ENCODE data around the gene PGAP6.
A peak's percentile ranks its signal among the peaks of the same experiment; 100 is the strongest.
"Not testable (repeated sequence)": the region's sequence is repeated elsewhere in the genome, so short reads cannot be mapped to it uniquely, and the experiment has no call there.

The PGAP6 gene

DNA sequence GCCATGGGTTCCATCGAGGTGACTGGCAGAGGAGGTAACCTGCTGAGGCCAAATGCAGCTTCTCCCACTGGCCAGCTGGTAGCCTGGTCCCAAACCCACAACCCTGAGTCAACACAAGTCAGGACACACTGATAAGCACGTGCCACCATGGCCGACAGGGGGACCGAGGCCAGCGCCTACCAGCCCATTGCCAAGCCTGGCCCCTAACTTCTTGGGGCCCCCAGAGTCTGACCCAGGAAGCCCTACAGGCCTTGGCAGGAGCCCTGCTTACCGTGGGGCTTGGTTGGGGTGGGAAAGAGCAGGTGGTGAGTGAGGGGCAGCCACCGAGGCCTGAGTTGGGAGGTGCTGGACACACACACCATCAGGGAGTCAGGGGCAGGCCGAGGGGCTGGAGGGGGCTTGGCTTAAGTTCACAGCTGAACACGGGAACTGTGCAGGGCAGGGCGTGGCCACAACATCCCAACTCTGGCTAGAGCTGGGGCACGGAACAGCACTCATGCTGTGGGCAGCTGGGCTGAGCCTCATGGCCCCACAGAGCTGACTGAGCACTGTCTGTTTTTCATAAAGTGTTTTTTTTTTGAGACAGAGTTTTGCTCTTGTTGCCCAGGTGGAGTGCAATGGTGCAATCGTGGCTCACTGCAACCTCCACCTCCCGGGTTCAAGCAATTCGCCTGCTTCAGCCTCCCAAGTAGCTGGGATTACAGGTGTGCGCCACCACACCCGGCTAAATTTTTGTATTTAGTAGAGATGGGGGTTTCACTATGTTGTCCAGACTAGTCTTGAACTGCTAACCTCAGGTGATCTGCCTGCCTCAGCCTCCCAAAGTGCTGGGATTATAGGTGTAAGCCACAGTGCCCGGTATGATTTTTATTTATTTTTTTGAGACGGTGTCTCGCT, 16.9 kb downstream of the PGAP6 start:
- DNase-seq: no peak

DNA sequence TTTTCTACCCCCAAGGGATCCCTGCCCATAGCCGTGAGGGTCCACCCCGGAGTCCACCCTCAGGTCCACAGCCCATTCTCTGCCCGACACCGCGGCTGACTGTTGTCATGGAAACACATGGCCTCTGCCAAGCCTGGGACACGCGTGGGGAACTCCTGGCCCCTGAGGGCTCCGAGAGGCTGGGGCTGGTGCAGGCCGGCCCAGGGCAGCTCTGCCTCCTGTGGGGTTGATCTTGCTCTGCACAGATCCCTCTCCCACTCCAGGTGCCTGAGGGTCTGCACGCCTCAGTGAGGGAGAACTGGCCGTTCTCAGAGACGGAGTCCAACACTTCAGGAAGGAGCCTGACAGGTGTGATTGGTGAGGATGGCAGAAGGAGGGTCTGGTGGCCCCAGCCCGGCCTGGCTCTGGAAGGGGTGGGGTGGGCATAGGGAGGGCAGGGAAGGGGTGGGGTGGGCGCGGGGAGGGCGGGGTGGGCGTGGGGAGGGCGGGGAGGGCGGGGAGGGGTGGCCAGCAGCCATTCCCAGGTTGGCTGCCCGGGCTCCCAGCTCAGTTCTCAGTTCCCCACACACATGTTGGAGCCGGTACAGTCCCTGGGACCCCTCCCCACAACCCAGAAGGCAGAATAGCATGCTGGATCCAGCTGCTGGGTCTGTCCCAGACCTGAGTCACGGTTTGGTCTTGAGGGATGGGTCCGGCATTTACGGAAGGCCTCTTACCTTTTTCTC, 17.9 kb downstream of the PGAP6 start:
- no peak for DNase-seq

- no peak for DNase-seq
These were observed 18.5 kb downstream of the PGAP6 start for GRCh38 chr16:363110-363765.

DNA sequence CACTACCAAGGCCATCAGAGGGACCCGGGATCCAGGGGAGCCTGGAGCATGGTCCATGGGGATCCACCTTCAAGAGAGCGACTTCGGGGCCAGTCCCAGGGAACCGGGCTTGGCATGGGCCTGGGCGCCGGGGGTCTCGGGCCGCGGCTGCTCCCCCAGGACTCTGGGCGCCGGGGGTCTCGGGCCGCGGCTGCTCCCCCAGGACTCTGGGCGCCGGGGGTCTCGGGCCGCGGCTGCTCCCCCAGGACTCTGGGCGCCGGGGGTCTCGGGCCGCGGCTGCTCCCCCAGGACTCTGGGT, 19.1 kb downstream of the PGAP6 start:
- DNase-seq: not testable (repeated sequence)

- peak; percentile 82 for DNase-seq
These were observed 19.7 kb downstream of the PGAP6 start for GRCh38 chr16:361872-362701.

DNA sequence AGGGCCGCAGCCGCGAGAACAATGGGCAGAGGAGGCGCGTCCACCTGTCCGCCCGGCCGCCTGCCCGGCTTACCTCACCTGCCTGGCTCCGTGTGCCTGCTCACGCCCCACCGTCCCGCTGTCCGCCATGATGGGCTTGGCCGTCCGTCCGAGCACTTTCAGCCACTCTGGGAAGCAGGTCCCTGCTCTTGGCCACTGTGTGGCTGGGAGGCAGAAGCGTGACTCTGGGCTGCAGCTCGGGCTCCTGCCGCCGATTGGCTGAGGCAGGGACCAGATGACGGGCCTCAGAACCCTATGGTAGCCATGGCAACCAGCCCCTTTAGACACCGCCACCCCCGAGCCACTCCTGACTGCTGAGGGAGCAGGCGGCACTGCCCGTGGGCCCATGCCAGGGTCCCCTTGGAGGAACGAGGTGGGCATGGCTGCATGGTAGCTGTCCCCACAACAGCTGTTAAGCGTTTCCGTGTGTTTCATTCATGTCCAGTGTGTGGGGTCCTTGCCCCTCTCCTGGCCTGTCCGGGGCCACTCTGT, 20.4 kb downstream of the PGAP6 start:
- DNase-seq: no peak

GRCh38 chr16:360698-361336, 21.0 kb downstream of the PGAP6 start:
- no peak for DNase-seq

- no peak for DNase-seq
These were observed 21.7 kb downstream of the PGAP6 start for GRCh38 chr16:359871-360697.

DNA sequence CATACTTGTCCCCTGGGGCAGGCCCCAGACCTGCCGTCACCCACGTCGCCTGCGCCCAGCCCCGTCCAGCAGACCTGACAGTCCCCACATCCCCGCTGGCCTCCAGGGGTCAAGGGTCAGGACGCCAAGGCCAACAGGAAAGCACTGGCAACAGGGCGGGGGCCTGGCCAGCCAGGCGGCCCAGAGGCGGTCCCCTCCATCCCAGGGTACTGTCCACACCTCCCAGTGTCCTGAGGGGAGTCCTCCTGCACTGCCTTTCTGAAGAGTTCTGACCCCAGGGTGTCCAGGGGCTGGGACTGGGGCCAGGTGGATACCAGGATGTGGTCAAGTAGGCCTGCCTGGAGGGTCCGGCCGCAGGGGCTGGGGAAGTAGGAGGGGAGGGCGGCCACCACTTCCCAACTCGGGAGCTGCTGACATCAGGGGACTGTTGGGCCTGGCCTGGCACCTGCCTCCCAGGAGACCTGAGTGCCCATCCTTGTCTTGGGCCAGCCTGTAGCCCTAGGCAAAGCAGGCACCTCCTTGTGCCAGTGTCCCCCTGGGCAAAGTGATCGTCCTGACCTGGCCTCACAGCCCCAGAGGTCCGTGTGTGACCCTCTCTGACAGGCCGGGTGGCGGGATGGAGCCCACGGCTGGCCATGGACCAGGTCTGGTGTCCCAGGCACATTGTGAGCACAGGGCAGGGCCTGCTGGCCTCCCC, 22.6 kb downstream of the PGAP6 start:
- DNase-seq: no peak

DNA sequence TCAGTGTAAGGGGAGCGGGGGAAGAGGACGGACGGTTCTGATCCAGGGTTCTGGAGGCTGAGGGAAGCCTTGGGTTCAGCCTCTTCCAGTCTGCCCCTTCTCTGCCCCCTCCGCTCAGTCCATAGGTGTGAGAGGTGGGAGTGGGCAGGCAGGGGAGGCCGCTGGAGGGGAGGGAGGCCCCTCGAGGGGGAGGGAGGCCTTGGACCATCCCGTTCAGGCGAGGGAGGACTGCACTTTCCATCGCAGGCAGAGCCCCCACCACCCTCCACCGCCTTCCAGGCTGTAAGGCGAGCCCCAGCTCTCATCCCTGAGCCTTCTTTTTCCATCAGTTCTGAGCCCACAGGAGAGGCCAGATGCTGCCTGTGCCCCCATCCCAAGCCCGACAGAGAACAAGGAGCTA, 25.0 kb downstream of the PGAP6 start:
- no peak for DNase-seq

- no peak for DNase-seq
These were observed 26.8 kb downstream of the PGAP6 start for GRCh38 chr16:354971-355461.

DNA sequence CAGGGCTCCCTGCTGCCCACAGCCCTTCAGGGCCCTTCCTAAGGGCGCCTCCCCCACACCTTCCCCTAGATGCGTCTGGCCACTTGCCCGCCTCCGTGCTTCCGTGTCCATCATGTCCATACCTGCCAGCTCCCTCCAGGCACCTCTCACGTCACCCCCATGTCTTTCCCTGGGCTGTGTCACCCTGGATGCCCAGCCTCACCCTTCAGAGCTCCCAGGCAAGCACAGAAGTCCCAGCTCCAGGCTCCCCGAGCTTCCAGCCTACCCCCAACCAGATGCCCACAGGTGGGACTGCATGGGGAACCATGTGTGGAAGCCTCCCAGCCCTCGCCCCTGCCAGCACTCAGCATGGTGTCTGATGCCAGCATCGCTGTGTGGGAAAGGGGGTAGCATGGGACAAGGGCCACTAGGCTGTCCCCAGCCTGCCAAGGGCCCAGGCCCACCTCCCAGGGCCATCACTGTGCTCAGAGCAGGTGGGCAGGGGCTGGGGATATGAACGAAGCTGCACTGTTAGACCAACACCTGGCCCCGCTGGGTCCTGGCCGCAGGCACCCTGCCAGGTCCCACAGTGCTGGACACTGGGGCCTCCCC, 27.4 kb downstream of the PGAP6 start:
- DNase-seq: no peak

DNA sequence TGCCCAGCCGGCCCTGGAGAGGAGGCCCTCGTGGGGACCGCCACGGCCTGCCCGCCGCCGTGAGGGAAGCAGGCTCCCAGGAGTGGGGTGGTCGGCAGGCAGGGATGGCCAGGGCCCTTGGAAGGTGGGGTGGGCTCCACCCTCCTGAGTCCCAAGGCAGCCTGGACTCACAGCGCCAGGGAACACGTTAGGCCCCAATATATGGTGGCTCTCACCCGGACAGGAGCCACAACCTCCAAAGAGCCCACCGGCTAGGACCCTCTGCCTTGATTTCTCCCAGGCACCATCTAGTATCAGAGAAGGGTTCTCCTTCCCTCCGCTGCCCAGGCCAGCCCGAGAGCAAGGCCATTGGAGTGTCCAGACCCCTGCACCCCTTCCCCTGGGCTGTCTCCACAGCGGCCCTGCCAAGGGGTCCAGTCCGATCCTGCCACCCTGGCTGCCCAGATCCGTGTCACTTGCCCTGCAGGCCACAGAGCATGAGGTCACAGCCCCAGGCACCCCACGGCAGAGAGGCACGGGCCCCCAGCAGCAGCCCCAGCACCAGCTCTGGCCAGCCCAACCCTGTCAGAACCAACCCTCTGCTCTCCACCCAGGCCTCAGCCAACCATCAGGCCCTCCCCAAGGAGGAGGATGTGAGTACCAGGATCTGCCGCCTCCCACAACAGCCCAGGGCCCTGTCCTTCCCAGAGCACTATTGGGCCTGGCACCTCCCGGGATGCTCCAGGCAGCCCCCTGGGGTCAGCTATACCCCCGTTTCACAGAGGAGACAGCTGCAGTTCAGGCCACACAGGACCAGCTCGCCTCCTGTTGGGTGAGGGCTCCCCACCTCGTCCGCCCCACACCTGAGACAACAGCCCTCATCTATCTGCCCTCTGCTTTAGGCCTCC, 28.1 kb downstream of the PGAP6 start:
- DNase-seq: no peak

- DNase-seq: peak; percentile 99
These were observed 29.0 kb downstream of the PGAP6 start, which contains the start of gene AXIN1 for GRCh38 chr16:352547-353403. TSS of gene AXIN1 (minus strand) at chr16:352723. CDS start at chr16:347025, 5,698 bp downstream.

- DNase-seq: no peak
These were observed 29.8 kb downstream of the PGAP6 start for GRCh38 chr16:351804-352520.

GRCh38 chr16:350203-350602, 31.6 kb downstream of the PGAP6 start:
- DNase-seq: no peak

DNA sequence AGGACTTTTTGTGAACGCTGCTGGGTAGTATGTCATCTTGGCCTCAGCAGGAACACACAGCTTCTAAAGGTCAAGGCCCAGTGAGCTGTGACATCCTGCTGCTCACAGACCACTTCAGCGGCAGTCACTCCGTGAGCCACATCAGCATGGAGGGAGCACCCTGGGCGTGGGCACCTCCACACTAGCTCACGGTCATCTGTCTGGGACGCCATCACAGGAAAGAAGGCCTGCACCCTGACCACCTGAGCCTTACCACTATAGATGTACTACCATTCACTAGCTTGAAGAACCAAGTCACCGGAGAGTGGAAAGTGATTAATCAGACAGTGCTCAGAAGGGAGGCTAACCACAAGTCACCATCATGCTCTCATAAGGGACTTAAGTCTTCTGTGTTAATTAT, 32.6 kb downstream of the PGAP6 start:
- no peak for DNase-seq

Measured in activated CD4-positive, alpha-beta T cell treated with anti-CD3 and anti-CD28 coated beads, Interleukin-10, Interleukin-2, amounts not matched to agents 100 ng/mL and 50 ng/mL, durations not matched to agents 16 hours and 8 hours (primary cell).